Effector CD8-positive, alpha-beta T cell (primary cell): ENCODE measurements around the gene PTK6.
"Not testable (repeated sequence)": the region's sequence is repeated elsewhere in the genome, so short reads cannot be mapped to it uniquely, and the experiment has no call there.

Experiments
- DNase-seq: peaks from one replicate; lab custom pipeline; 2025; lab: John Stamatoyannopoulos, UW

Gene PTK6

GRCh38 chr20:63494420-63495166 lies 42.6 kb downstream of the PTK6 start:
- DNase-seq: no peak

DNA sequence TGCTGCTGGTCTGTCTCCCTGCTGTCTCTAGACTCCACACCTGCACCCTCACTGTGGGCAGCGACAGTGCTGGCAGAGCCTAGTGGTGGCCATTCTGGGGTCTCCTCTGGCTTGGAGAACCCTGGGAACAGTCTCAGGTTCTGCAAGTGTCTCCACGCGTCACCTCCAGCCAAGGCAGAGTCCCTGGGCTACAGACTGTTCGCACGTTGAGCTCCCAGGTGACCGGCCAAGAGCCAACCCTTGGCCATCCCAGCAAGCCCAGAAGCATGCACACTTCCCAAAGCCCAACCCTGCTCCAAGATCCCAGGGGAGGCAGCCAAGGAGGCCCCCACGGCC lies 43.1 kb downstream of the PTK6 start:
- no peak for DNase-seq

DNA sequence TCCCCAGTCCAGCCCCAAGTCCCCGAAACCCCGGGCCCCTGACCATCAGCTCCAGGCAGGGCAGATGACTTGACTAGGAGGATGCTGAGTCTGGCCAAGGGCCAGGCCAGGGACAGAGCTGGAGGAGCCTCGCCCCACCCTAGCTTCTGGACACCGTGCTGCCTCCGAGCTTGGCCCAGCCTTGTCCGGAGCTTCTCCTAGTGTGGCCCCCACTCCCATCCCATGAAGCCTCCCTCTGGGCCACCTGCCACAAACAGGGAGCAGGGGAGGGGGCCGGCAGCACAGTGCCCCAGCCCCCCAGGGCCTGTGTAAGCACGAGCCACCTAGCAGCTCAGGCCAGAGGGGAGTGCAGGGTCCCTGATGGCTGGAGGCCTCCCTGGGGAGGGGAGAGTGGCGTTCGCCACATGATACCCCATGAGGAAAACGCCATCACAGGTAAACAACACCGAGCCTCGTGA lies 43.6 kb downstream of the PTK6 start:
- DNase-seq: no peak

DNA sequence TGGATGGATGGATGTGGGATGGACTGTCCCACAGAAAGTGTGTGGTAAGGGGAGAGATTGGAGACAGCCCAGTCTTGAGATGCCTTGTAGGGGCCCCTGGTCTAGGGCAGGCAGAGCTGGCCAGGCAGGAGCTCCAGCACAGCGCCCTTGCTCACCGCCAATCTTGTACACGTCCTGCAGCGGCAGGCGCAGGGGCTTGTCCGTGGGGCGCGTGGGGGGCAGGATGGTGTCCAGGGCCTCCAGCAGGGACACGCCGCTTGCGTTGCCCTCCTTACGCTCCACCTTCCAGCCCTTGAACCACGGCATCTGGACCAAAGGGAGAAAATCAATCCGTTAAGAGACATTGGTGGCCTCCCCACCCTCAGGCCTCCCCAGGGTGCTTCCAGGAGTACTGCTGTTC lies 44.2 kb downstream of the PTK6 start:
- no peak for DNase-seq

DNA sequence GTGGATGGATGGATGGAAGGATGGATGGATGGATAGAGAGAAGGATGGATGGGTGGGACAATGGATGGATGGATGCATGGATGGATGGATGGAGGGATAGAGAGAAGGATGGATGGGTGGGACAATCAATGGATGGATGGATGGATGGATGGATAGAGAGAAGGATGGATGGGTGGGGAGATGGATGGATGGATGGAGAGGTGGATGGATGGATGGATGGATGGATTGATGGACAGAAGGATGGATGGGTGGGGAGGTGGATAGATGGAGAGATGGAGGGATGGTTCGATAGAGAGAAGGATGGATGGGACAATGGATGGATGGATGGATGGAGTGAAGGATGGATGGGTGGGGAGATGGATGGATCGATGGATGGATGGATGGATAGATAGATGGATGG lies 44.7 kb downstream of the PTK6 start:
- no peak for DNase-seq

DNA sequence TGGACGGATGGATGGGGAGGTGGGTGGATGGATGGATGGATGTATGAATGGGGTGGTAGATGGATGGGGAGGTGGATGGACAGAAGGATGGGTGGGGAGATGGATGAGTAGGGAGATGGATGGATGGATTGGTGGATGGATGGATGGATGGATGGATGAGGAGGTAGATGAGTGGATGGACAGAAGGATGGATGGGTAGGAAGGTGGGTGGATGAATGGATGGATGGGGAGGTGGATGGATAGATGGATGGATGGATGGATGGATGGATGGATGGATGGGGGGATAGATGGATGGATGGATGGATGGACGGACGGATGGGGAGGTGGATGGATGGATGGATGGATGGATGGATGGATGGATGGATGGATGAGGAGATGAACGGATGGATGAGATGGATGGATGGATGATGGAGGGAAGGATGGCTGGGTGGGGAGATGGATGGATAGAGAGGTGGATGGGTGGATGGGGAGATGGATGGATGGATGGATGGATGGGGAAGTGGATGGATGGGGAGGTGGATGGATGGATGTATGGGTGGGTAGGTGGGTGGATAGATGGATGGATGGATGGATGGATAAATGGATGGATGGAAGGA lies 45.4 kb downstream of the PTK6 start:
- DNase-seq: no peak

GRCh38 chr20:63491078-63491477 lies 46.1 kb downstream of the PTK6 start:
- DNase-seq: no peak

DNA sequence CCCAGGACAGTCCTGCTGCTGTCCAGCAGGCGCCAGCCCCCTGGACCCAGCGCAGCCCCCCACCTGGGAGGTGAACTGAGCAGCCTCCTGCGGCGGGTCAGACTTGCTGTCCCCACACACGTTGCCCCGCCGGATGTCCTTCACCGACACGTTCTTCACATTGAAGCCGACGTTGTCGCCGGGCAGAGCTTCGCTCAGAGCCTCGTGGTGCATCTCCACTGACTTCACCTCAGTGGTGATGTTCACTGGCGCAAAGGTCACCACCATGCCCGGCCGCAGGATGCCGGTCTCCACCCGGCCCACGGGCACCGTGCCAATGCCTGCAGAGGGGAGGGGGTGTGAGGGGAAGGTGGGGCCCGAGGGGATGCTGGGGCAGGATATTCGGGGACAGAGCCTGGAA lies 46.8 kb downstream of the PTK6 start:
- no peak for DNase-seq

DNA sequence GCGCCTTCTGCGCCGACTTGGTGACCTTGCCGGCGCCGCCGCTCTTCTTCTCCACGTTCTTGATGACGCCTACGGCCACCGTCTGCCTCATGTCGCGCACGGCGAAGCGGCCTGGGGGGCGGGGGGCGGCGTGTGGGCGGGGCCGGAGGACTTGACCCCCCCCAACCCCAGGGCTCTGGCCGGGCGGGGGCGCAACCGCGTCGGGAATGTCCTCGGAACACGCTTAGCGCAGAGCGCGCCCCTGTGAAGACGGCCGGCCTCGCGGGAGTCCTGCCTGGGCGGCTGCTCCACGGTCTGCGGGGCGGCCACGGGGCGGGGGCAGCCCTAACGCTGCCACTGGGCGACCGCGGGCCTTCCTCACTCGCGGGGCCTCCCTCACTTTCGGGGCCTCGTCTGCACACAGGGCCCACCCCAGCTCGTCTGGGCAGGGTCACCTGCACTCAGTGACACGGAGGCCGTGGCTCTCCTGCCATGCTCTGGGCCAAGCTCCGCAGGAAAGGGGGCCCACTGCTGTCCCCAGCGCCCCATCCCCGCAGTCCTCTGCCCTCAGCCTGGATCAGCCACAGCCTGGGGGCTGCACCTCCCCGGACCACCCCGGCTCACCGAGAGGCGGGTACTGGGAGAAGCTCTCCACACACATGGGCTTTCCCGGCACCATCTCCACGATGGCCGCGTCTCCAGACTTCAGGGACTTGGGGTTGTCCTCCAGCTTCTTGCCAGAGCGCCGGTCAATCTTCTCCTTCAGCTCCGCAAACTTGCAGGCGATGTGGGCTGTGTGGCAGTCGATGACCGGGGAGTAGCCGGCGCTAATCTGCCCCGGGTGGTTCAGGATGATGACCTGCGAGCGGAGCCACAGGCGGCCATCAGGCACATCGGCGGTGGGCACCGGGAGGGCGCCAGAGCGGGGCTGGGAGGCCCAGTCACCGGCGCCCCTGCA lies 48.6 kb downstream of the PTK6 start:
- DNase-seq: no peak

DNA sequence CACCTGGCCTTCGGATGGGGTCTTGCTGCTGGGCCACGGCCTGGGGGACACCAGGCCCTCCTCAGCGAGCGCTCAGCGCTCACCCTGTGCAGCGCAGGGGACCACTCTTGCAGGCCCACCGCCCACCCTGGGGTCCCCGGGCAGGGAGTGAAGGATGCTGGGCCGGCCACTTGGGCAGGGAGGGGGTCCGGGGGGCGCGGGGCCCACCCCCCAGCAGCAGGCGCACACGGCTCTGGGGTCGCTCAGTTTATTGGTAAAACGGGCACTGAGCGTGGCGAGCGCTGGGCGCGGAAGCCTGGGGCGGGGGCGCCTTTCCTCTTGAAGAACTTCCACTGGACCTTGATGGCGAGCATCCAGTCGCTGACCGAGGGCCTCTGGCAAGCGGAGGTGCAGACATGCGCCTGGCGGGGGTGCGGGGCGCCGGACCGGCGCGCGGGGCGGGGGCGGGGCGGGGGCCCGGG lies 49.4 kb downstream of the PTK6 start:
- no peak for DNase-seq

DNA sequence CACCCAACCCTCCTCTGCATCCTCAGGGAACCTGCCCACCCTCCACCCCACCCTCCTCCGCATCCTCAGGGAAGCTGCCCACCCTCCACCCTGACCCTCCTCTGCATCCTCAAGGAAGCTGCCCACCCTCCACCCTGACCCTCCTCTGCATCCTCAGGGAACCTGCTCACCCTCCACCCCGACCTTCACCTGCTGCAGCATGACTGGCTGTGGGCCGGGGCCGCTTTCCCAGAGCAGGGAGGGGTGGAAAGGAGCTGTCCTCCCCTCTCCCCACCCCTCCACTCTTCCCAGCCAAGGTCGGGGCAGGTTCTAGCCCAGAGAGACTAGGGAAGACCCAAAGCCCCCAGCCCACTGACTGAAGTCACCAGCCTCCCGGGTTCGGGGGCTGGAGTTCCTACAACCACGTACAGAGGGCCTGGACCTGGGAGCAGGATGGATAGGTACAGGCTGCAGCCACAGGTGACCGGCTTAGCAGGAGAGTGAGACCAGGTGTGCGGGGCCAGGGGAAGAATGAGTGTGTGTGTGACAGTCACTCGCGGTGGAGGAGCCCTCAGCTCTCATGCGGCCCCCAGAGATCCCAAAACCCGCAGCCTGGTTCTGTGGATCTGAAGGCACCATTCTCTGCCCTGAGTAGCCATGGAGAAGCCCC lies 49.9 kb downstream of the PTK6 start:
- no peak for DNase-seq

DNA sequence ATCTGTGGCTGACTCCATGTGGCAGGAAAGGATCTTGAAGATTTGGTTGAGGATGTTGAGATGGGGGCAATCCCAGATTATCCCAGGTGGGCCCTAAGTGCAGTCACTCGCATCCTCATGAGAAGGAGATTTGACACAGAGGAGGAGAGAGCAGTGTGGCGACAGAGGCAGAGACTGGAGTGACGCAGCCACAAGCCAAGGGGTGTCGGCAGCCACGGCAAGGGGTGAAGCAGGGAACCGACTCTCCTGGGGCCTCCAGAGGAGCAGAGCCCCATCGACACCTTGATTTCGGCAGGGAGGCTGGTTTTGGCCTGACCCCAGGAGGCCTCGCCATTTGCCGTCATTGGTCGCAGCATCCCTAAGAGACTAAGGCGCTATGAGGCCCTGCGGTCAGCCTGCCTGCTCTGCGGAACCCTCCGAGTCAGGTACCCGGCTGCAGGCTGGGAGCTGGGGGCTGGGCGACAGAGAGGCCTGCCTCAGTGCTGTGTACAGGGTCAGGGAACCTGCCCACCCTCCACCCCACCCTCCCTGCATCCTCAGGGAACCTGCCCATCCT lies 50.8 kb downstream of the PTK6 start:
- DNase-seq: no peak

GRCh38 chr20:63484651-63485403 lies 52.3 kb downstream of the PTK6 start:
- no peak for DNase-seq

DNA sequence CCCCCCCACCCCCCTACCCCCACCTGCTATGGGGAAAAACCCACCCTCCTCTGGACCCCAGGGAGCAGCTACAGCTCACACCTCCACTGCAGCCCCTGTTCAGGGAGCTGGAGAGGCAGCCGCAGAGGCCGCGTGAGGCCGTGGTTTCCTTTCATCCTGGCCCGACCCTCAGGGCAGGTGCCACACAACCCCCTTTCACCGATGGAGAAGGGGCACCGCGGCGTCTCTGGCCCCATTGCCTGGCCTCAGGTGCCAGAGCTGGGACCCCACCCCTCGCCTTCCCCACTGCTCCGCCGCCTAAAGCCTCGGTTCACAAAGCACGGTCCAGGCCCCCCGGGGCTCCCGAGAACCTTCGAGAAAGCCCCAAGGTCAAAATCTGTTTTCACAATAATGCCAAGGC lies 52.9 kb downstream of the PTK6 start:
- no peak for DNase-seq

DNA sequence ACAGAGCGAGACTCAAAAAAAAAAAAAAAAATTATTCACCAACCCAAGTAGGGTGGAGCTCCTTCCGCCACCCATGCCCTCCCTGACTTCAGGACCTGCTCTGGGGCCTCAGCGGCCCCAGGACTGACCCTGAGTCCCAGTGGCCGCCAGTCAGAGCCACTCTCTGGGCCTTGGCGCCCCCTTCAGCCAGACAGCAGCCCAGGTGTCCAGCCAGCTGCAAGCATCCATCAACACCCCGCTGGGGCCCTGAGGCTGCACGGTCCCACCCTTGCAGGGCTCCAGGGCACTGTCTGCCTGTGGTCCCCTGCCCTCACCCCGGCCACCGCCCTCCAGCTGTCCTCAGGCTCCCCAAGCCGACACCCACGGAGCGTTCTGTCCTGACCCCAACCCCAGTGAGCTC lies 53.3 kb downstream of the PTK6 start:
- DNase-seq: no peak

- DNase-seq: no peak
Observed at GRCh38 chr20:63482021-63482587, 55.1 kb downstream of the PTK6 start.

DNA sequence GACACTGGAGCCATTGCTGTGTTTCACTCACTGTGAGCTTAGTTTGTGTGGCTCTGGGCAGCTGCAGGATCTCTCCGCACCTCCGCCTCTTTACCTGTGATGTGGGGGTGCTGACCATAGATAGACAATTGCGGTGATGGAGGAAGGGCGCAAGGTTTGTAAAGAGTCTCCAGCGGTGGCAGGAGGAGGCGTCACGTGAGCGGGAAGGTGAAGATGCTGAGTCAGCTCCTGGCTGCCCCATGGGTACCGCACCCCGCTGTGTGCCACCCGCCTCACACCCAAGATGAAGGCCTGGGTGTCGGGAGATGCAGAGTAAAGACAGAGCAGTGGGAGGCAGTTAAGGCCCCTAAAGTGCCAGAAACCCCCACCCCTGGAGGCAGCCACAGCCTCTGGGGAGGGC lies 55.7 kb downstream of the PTK6 start:
- no peak for DNase-seq

DNA sequence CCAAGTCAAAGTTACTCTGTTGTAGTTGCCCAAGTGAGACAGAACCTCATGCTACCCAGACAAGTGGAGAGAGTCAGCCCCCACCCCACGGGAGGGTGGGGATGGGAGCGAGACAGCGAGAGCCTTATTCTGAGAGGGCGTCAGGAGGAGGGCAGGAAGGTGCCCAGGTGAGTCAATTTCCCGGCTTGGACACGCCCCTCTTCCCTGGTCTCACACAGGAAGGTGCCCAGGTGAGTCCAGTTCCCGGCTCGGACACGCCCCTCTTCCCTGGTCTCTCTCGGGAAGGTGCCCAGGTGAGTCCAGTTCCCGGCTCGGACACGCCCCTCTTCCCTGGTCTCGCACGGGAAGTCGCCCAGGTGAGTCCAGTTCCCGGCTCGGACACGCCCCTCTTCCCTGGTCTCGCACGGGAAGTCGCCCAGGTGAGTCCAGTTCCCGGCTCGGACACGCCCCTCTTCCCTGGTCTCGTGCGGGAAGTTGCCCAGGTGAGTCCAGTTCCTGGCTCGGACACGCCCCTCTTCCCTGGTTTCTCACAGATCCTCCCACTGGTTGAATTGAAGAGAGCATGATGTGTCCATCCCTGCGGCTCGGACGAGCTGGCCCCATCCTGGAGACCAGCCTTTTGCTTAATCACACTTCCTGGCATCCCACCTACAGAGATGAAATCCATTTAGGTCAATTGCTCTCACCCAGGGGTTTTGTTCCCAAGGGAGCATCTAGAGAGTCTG lies 57.3 kb downstream of the PTK6 start:
- DNase-seq: not testable (repeated sequence)

- no peak for DNase-seq
Observed at GRCh38 chr20:63478346-63479302, 58.6 kb downstream of the PTK6 start.
